RWPE2 (cell line): ENCODE results near the gene SEPHS2.
"Not testable (repeated sequence)": the region's sequence is repeated elsewhere in the genome, so short reads cannot be mapped to it uniquely, and the experiment has no call there.

Experiments used
- ATAC-seq: fragments of 200-7000 bp; cut with Tn5 transposase; 3 replicates; pipeline ENCODE4 v1.9.1; 2021; ENCODE audit warnings: low read depth
- DNase-seq: peaks from one replicate; pipeline ENCODE4 v3.0.0-alpha.2; 2020; ENCODE audit warnings: low spot score
- H3K27ac ChIP-seq: fragments of 450-650 bp; 2 replicates; pipeline ENCODE4 v1.5.1; 2017; ENCODE audit warnings: mild to moderate bottlenecking; ENCODE audit not compliant: poor library complexity, severe bottlenecking
- H3K27me3 ChIP-seq: fragments of 250-450 bp; sonication (Bioruptor Pico); 2 replicates; pipeline ENCODE4 v1.5.1; 2021; ENCODE audit warnings: mild to moderate bottlenecking, moderate library complexity; ENCODE audit not compliant: insufficient read depth, poor library complexity, severe bottlenecking
- H3K36me3 ChIP-seq: fragments of 250-450 bp; sonication (Bioruptor Pico); 2 replicates; pipeline ENCODE4 v1.5.1; 2020; ENCODE audit warnings: low read depth, mild to moderate bottlenecking, moderate library complexity
- H3K4me1 ChIP-seq: fragments of 250-450 bp; sonication (Bioruptor Pico); 2 replicates; pipeline ENCODE4 v1.5.1; 2021; ENCODE audit warnings: mild to moderate bottlenecking, moderate library complexity; ENCODE audit not compliant: insufficient read depth, poor library complexity, severe bottlenecking
- H3K4me3 ChIP-seq: fragments of 250-450 bp; sonication (Bioruptor Pico); 2 replicates; pipeline ENCODE4 v1.5.1; 2021; ENCODE audit warnings: mild to moderate bottlenecking, moderate library complexity; ENCODE audit not compliant: severe bottlenecking
- H3K9me3 ChIP-seq: fragments of 250-450 bp; sonication (Bioruptor Pico); 2 replicates; pipeline ENCODE4 v1.5.1; 2021; ENCODE audit warnings: mild to moderate bottlenecking, moderate library complexity; ENCODE audit not compliant: severe bottlenecking
- CTCF ChIP-seq: fragments of 450-650 bp; IDR thresholded peaks from one replicate; pipeline ENCODE4 v1.5.1; 2017; ENCODE audit warnings: mild to moderate bottlenecking, moderate library complexity; ENCODE audit not compliant: poor library complexity, severe bottlenecking

Gene SEPHS2

GRCh38 chr16:30457743-30458560, 12.3 kb upstream of the SEPHS2 start:
- H3K27me3 ChIP-seq = no peaks in the 10 kb centered on the region
- no peak for TF ChIP-seq CTCF
- DNase-seq (no peak), ATAC-seq (no peak)
- H3K4me1 ChIP-seq = no peaks in the 10 kb centered on the region
- no peaks in the 10 kb centered on the region for H3K36me3 ChIP-seq
- no peak overlapping the region for H3K27ac ChIP-seq
- no peak overlapping the region for H3K4me3 ChIP-seq
- no peaks in the 10 kb centered on the region for H3K9me3 ChIP-seq

- TF ChIP-seq CTCF = no peak
- DNase-seq (no peak), ATAC-seq (no peak)
- no peaks in the 10 kb centered on the region for H3K36me3 ChIP-seq
- H3K4me1 ChIP-seq = no peaks in the 10 kb centered on the region
- no peak overlapping the region for H3K4me3 ChIP-seq
- H3K9me3 ChIP-seq = no peaks in the 10 kb centered on the region
- no peak overlapping the region for H3K27ac ChIP-seq
- H3K27me3 ChIP-seq = no peaks in the 10 kb centered on the region
Observed at GRCh38 chr16:30457256-30457655, 11.6 kb upstream of the SEPHS2 start.

- no peak for DNase-seq
- TF ChIP-seq CTCF = no peak
- H3K27ac ChIP-seq = no peak overlapping the region
- H3K27me3 ChIP-seq = no peaks in the 10 kb centered on the region
- H3K4me1 ChIP-seq = no peaks in the 10 kb centered on the region
- ATAC-seq = no peak
- H3K36me3 ChIP-seq = no peaks in the 10 kb centered on the region
- H3K9me3 ChIP-seq = no peaks in the 10 kb centered on the region
- no peak overlapping the region for H3K4me3 ChIP-seq
Observed at GRCh38 chr16:30456302-30456701, 10.6 kb upstream of the SEPHS2 start.

DNA sequence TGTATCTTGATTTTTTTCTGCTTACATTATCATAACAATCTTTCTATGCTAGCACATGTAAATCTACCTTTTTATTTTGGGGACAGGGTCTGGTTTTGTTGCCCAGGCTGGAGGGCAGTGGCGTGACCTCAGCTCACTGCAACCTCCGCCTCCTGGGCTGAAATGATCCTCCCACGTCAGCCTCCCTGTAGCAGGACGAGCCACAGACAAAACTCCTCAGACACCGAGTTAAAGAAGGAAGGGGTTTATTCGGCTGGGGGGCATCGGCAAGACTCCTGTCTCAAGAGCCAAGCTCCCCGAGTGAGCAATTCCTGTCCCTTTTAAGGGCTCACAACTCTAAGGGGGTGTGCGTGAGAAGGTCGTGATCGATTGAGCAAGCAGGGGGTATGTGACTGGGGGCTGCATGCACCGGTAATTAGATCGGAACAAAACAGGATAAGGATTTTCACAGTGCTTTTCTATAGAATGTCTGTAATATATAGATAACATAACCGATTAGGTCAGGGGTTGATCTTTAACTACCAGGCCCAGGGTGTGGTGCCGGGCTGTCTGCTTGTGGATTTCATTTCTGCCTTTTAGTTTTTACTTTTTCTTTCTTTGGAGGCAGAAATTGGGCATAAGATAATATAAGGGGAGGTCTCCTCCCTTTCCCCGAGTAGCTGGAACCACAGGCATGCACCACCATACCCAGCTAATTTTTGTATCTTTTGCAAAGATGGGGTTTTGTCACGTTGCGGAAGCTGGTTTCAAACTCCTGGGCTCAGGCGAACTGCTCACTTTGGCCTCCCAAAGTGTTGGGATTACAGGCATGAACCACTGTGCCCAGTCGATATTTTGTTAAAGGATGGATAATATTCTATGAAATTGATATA, 7.3 kb upstream of the SEPHS2 start:
- H3K27me3 ChIP-seq, H3K4me3 ChIP-seq, H3K4me1 ChIP-seq, H3K36me3 ChIP-seq, H3K9me3 ChIP-seq, DNase-seq, H3K27ac ChIP-seq, ATAC-seq: not testable (repeated sequence)

- ATAC-seq = no peak
- Histone ChIP-seq H3K36me3 (peaks cover 8% of the 10 kb centered on the region), H3K4me3 (no peak overlapping the region), H3K4me1 (peaks cover 6% of the 10 kb centered on the region), H3K9me3 (no peaks in the 10 kb centered on the region), H3K27me3 (no peaks in the 10 kb centered on the region), H3K27ac (no peak overlapping the region)
- no peak for DNase-seq
- no peak for TF ChIP-seq CTCF
Observed at GRCh38 chr16:30449116-30449435, 3.4 kb upstream of the SEPHS2 start.
